Gastrocnemius medialis (tissue), 4 donors: ENCODE results near the gene CYREN. TPM values are rescaled to one million over a fixed set of nuclear protein-coding genes. Genes with fewer than 3 reads are reported as not detected.

Experiments
- ATAC-seq, 2 donors: fragments of 150-250 bp; one replicate each; pipeline ENCODE4 v1.9.1; 2016
- DNase-seq, 2 donors: peaks; one replicate each; pipeline ENCODE4 v3.0.0-alpha.2; 2019
- H3K27ac ChIP-seq, 4 donors: fragments of 200-600 bp; sonication (generic); 1 replicate in 1 of 4; 2 replicates in 3 of 4; pipeline ENCODE4 v1.5.1; 2016 to 2018; ENCODE audit warnings: mild to moderate bottlenecking in 2 of 4, moderate library complexity in 1 of 4
- H3K27me3 ChIP-seq, 3 donors: fragments of 200-600 bp; sonication (generic) in 2 of 3; 1 replicate in 1 of 3; 2 replicates in 2 of 3; pipeline versions ENCODE4 v1.5.1 to v1.6.0; 2016 to 2019; ENCODE audit warnings: mild to moderate bottlenecking in 1 of 3, moderate library complexity in 1 of 3
- H3K36me3 ChIP-seq, 2 donors: fragments of 200-600 bp; sonication (generic) in 1 of 2; one replicate each; pipeline ENCODE4 v1.5.1; 2017 to 2018
- H3K4me1 ChIP-seq, 2 donors: fragments of 200-600 bp; sonication (generic) in 1 of 2; one replicate each; pipeline ENCODE4 v1.5.1; 2016 to 2017; ENCODE audit warnings: mild to moderate bottlenecking in 2 of 2
- H3K4me3 ChIP-seq, 4 donors: fragments of 200-600 bp; sonication (generic) in 3 of 4; 1 replicate in 1 of 4; 2 replicates in 3 of 4; pipeline ENCODE4 v1.5.1; 2016 to 2019; ENCODE audit warnings: mild to moderate bottlenecking in 2 of 4
- H3K9me3 ChIP-seq, 3 donors: fragments of 200-600 bp; sonication (generic) in 2 of 3; 1 replicate in 1 of 3; 2 replicates in 2 of 3; pipeline ENCODE4 v1.5.1; 2016 to 2019
- CTCF ChIP-seq, 5 experiments: fragments of 450-650 bp in 3 of 5; fragments of 200-600 bp in 2 of 5; sonication (generic) in 2 of 5; IDR thresholded peaks in 4 of 5; conservative IDR thresholded peaks in 1 of 5; 1 replicate in 4 of 5; 2 replicates in 1 of 5; pipeline ENCODE4 v1.5.1; 2016 to 2019; ENCODE audit warnings: antibody characterized with exemption in 5 of 5, mild to moderate bottlenecking in 3 of 5, moderate library complexity in 3 of 5
- POLR2A ChIP-seq, 2 donors: fragments of 450-650 bp; IDR thresholded peaks; one replicate each; pipeline ENCODE4 v1.6.1; 2017; ENCODE audit warnings: antibody characterized with exemption in 2 of 2, mild to moderate bottlenecking in 2 of 2, moderate library complexity in 2 of 2
- in situ Hi-C, 4 donors: fragments of 200-750 bp; cut with MboI; loops; one replicate each; pipeline versions ENCODE4 v1.15.0 to v1.8.0; 2017; ENCODE audit warnings: low sequenced_read_pairs in 4 of 4
- intact Hi-C: fragments of 100-400 bp; cut with DNase I; formaldehyde crosslinking; loops from one replicate; pipeline ENCODE4 v1.15.1; 2023; ENCODE audit warnings: low total_unique reads
- total RNA-seq, 4 donors: library from RNA; depleted of rRNA; stranded (reverse); fragments of >200 nt; gene quantifications; one replicate each; pipeline versions ENCODE4 v1.1.0 to v1.2.3, GENCODE V29; 2016

The CYREN gene
- total RNA-seq, 4 donors from 2014 or later = 11.8 to 51.5 (median 20.4) TPM

GRCh38 chr7:135208102-135208793 is 37.7 kb upstream of the CYREN start:
- peaks cover 11 to 25% of the 10 kb centered on the region in 2 donors for H3K4me1 ChIP-seq
- DNase-seq = no peak
- ATAC-seq = no peak
- peaks cover 0 to 29% of the 10 kb centered on the region in 2 donors for H3K36me3 ChIP-seq
- H3K27ac ChIP-seq = no peak overlapping the region
- H3K27me3 ChIP-seq = no peaks in the 10 kb centered on the region
- intact Hi-C loops (no loop called here), in situ Hi-C loops (loop anchor here in 1 of 4 donors (10.0 kb wide), 1 partner anchor 223 kb away; the partner anchor contains the start of gene AGBL3)
- H3K9me3 ChIP-seq = no peaks in the 10 kb centered on the region
- no peak for TF ChIP-seq POLR2A (IDR thresholded peaks at IDR 0.05)
- no peak for TF ChIP-seq CTCF (IDR thresholded peaks at IDR 0.05 in 4 of 5, conservative IDR thresholded peaks at IDR 0.05 in 1 of 5)
- no peak overlapping the region for H3K4me3 ChIP-seq

- intact Hi-C loops (no loop called here), in situ Hi-C loops (loop anchor here in 1 of 4 donors (10.0 kb wide), 1 partner anchor 223 kb away; the partner anchor contains the start of gene AGBL3)
- H3K27me3 ChIP-seq = no peaks in the 10 kb centered on the region
- H3K9me3 ChIP-seq = no peaks in the 10 kb centered on the region
- TF ChIP-seq POLR2A (IDR thresholded peaks at IDR 0.05) (no peak), CTCF (IDR thresholded peaks at IDR 0.05 in 4 of 5, conservative IDR thresholded peaks at IDR 0.05 in 1 of 5) (no peak)
- H3K4me3 ChIP-seq = no peak overlapping the region
- H3K4me1 ChIP-seq = peaks cover 11 to 25% of the 10 kb centered on the region in 2 donors
- H3K36me3 ChIP-seq = peaks cover 0 to 32% of the 10 kb centered on the region in 2 donors
- ATAC-seq = no peak
- H3K27ac ChIP-seq = no peak overlapping the region
- DNase-seq = no peak
Measured at GRCh38 chr7:135207406-135208101, 37.0 kb upstream of the CYREN start.

GRCh38 chr7:135206941-135207391 is 36.5 kb upstream of the CYREN start:
- Histone ChIP-seq H3K27ac (no peak overlapping the region), H3K36me3 (peaks cover 0 to 38% of the 10 kb centered on the region in 2 donors), H3K27me3 (no peaks in the 10 kb centered on the region), H3K9me3 (no peaks in the 10 kb centered on the region), H3K4me1 (peaks cover 11 to 25% of the 10 kb centered on the region in 2 donors), H3K4me3 (no peak overlapping the region)
- no peak for DNase-seq
- in situ Hi-C loops (loop anchor here in 1 of 4 donors (10.0 kb wide), 1 partner anchor 222 kb away; the partner anchor contains the start of gene AGBL3), intact Hi-C loops (no loop called here)
- TF ChIP-seq POLR2A (IDR thresholded peaks at IDR 0.05) (no peak), CTCF (IDR thresholded peaks at IDR 0.05 in 4 of 5, conservative IDR thresholded peaks at IDR 0.05 in 1 of 5) (no peak)
- ATAC-seq = no peak

- Histone ChIP-seq H3K36me3 (peaks cover 0 to 47% of the 10 kb centered on the region in 2 donors), H3K4me3 (no peak overlapping the region), H3K27ac (no peak overlapping the region), H3K9me3 (no peaks in the 10 kb centered on the region), H3K27me3 (no peaks in the 10 kb centered on the region), H3K4me1 (peaks cover 13 to 25% of the 10 kb centered on the region in 2 donors)
- ATAC-seq (no peak), DNase-seq (no peak)
- in situ Hi-C loops (loop anchor here in 1 of 4 donors (10.0 kb wide), 1 partner anchor 221 kb away; the partner anchor contains the start of gene AGBL3), intact Hi-C loops (no loop called here)
- TF ChIP-seq CTCF (IDR thresholded peaks at IDR 0.05 in 4 of 5, conservative IDR thresholded peaks at IDR 0.05 in 1 of 5) (no peak), POLR2A (IDR thresholded peaks at IDR 0.05) (no peak)
Measured at GRCh38 chr7:135205850-135206249, 35.3 kb upstream of the CYREN start.
